HepG2 (cell line): Measurements from ENCODE around the gene LAMC1. TPM values are rescaled to one million over a fixed set of nuclear protein-coding genes. Genes with fewer than 3 reads are reported as not detected.

Source experiments
- CEBPB ChIP-seq: IDR thresholded peaks from 2 replicates; pipeline ENCODE4 v1.6.1; 2011; ENCODE audit warnings: low read depth, low read length, improper control_type of control experiment, borderline replicate concordance
- IKZF1 ChIP-seq: fragments of 450-650 bp; IDR thresholded peaks from 2 replicates; pipeline ENCODE4 v1.7.1; 2016
- KMT2A ChIP-seq: sonication (generic); formaldehyde crosslinking; IDR thresholded peaks from 2 replicates; pipeline ENCODE4 v1.4.0; 2020; ENCODE audit warnings: missing genetic modification reagents
- MNT ChIP-seq: fragments of 450-650 bp; IDR thresholded peaks from 2 replicates; pipeline ENCODE4 v1.6.1; 2016
- MTF1 ChIP-seq: sonication (generic); formaldehyde crosslinking; IDR thresholded peaks from 2 replicates; pipeline ENCODE4 v1.5.0; 2020; ENCODE audit warnings: missing genetic modification reagents
- NPAS2 ChIP-seq: sonication (generic); formaldehyde crosslinking; IDR thresholded peaks from 2 replicates; pipeline ENCODE4 v1.8.0; 2022; ENCODE audit warnings: mild to moderate bottlenecking, missing genetic modification reagents, borderline replicate concordance
- NR2F6 ChIP-seq, 2 experiments: IDR thresholded peaks; 2 replicates each; pipeline ENCODE4 v1.6.1; 2016; ENCODE audit warnings: antibody characterized with exemption in 1 of 2, mild to moderate bottlenecking in 1 of 2
- SOX5 ChIP-seq: IDR thresholded peaks from 2 replicates; pipeline ENCODE4 v1.6.1; 2016; ENCODE audit warnings: borderline replicate concordance
- SPEN ChIP-seq: sonication (generic); formaldehyde crosslinking; IDR thresholded peaks from 2 replicates; pipeline ENCODE4 v1.5.1; 2020; ENCODE audit warnings: low read depth, mild to moderate bottlenecking, missing genetic modification reagents
- SSRP1 ChIP-seq: IDR thresholded peaks from 2 replicates; pipeline ENCODE4 v1.6.1; 2016; ENCODE audit warnings: control low read depth
- ZBTB33 ChIP-seq: sonication (generic); formaldehyde crosslinking; IDR thresholded peaks from 2 replicates; pipeline ENCODE4 v1.4.0; 2020; ENCODE audit warnings: missing genetic modification reagents
- ZFP62 ChIP-seq: sonication (generic); formaldehyde crosslinking; IDR thresholded peaks from 2 replicates; pipeline ENCODE4 v1.4.0; 2020; ENCODE audit warnings: missing genetic modification reagents
- ZNF224 ChIP-seq: sonication (generic); formaldehyde crosslinking; IDR thresholded peaks from 2 replicates; pipeline ENCODE4 v1.5.0; 2020; ENCODE audit warnings: mild to moderate bottlenecking, missing genetic modification reagents
- ZNF331 ChIP-seq: sonication (generic); formaldehyde crosslinking; IDR thresholded peaks from 2 replicates; pipeline ENCODE4 v1.4.0; 2020; ENCODE audit warnings: missing genetic modification reagents
- ZNF362 ChIP-seq: sonication (generic); formaldehyde crosslinking; IDR thresholded peaks from 2 replicates; pipeline ENCODE4 v1.4.0; 2020; ENCODE audit warnings: missing genetic modification reagents, mild to moderate bottlenecking, borderline replicate concordance
- ZNF572 ChIP-seq: sonication (generic); formaldehyde crosslinking; IDR thresholded peaks from 2 replicates; pipeline ENCODE4 v1.5.1; 2020; ENCODE audit warnings: mild to moderate bottlenecking, missing genetic modification reagents
- ZNF614 ChIP-seq: IDR thresholded peaks from 2 replicates; pipeline ENCODE4 v1.6.1; 2018; ENCODE audit warnings: missing biosample characterization, missing genetic modification reagents, inconsistent platforms, borderline replicate concordance
- ZNF775 ChIP-seq: sonication (generic); formaldehyde crosslinking; IDR thresholded peaks from 2 replicates; pipeline ENCODE4 v1.4.0; 2020; ENCODE audit warnings: missing genetic modification reagents, mild to moderate bottlenecking, moderate library complexity, borderline replicate concordance
- polyA plus RNA-seq, 8 experiments: library from polyadenylated mRNA; depleted of rRNA in 3 of 8; stranded (reverse) in 7 of 8; unstranded in 1 of 8; fragments of >200 nt; fragmentation: Illumina TruSeq in 4 of 8; extraction: Trizol in 4 of 8; gene quantifications; 2 replicates each; pipeline versions ENCODE4 v1.2.1 to v1.2.3, GENCODE V29; 2011 to 2016; ENCODE audit warnings: low read depth in 4 of 8, missing spikeins in 1 of 8, mixed read lengths in 1 of 8; ENCODE audit not compliant: insufficient read depth in 1 of 8
- total RNA-seq, 5 experiments: library from RNA; depleted of rRNA; stranded (reverse); fragments of >200 nt; fragmentation: Illumina TruSeq; extraction: Trizol; gene quantifications; 2 replicates each; pipeline ENCODE4 v1.2.3, GENCODE V29; 2016; ENCODE audit warnings: low read depth in 1 of 5
- TF ChIP-seq, protein P1 (sequence below): sonication (generic); formaldehyde crosslinking; IDR thresholded peaks from 2 replicates; pipeline ENCODE4 v1.8.0; 2022; ENCODE audit warnings: low read depth, missing genetic modification reagents
- TF ChIP-seq, protein P2 (sequence below): sonication (generic); formaldehyde crosslinking; IDR thresholded peaks from 2 replicates; pipeline ENCODE4 v1.4.0; 2020; ENCODE audit warnings: missing genetic modification reagents, borderline replicate concordance
- TF ChIP-seq, protein P3 (sequence below): sonication (generic); formaldehyde crosslinking; IDR thresholded peaks from 2 replicates; pipeline ENCODE4 v1.4.0; 2020; ENCODE audit warnings: missing genetic modification reagents, borderline replicate concordance

LAMC1 gene
- total and polyA plus RNA-seq, 2 of the 13 experiments (the other 11 are each of a cell fraction or from before 2014, with no cell fraction given), result 58.5 to 137 TPM

- TF ChIP-seq ZNF331 (CRISPR knock-in tag), result peak; percentile 92
- TF ChIP-seq CEBPB, result peak; percentile 99
- TF ChIP-seq KMT2A (CRISPR knock-in tag), result peak; percentile 80
- TF ChIP-seq ZBTB33 (CRISPR knock-in tag), result peak; percentile 53; the same call in 1 of the 2 replicates
- TF ChIP-seq, protein P1, sequence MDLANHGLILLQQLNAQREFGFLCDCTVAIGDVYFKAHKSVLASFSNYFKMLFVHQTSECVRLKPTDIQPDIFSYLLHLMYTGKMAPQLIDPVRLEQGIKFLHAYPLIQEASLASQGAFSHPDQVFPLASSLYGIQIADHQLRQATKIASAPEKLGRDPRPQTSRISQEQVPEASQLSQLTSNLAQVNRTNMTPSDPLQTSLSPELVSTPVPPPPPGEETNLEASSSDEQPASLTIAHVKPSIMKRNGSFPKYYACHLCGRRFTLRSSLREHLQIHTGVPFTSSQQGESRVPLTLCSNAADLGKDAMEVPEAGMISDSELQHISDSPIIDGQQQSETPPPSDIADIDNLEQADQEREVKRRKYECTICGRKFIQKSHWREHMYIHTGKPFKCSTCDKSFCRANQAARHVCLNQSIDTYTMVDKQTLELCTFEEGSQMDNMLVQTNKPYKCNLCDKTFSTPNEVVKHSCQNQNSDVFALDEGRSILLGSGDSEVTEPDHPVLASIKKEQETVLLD (CRISPR knock-in tag), result no peak
- TF ChIP-seq MNT, result no peak
- TF ChIP-seq ZNF614, result peak; percentile 86; the same call in 1 of the 2 replicates
- 0 out of 2 replicates have a peak, but pooled peaks have one; percentile 22 for TF ChIP-seq ZNF362 (CRISPR knock-in tag)
- no peak for TF ChIP-seq ZNF224
- TF ChIP-seq SOX5 (CRISPR knock-in tag), result peak; percentile 98
- no peak for TF ChIP-seq SPEN
- TF ChIP-seq, protein P2, sequence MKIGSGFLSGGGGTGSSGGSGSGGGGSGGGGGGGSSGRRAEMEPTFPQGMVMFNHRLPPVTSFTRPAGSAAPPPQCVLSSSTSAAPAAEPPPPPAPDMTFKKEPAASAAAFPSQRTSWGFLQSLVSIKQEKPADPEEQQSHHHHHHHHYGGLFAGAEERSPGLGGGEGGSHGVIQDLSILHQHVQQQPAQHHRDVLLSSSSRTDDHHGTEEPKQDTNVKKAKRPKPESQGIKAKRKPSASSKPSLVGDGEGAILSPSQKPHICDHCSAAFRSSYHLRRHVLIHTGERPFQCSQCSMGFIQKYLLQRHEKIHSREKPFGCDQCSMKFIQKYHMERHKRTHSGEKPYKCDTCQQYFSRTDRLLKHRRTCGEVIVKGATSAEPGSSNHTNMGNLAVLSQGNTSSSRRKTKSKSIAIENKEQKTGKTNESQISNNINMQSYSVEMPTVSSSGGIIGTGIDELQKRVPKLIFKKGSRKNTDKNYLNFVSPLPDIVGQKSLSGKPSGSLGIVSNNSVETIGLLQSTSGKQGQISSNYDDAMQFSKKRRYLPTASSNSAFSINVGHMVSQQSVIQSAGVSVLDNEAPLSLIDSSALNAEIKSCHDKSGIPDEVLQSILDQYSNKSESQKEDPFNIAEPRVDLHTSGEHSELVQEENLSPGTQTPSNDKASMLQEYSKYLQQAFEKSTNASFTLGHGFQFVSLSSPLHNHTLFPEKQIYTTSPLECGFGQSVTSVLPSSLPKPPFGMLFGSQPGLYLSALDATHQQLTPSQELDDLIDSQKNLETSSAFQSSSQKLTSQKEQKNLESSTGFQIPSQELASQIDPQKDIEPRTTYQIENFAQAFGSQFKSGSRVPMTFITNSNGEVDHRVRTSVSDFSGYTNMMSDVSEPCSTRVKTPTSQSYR (CRISPR knock-in tag), result peak; percentile 40; the same call in 1 of the 2 replicates
- TF ChIP-seq NR2F6 (IDR thresholded peaks at IDR 0.05), result peak; percentile 86
- peak; percentile 87 for TF ChIP-seq NR2F6 (CRISPR knock-in tag; IDR thresholded peaks at IDR 0.05)
- TF ChIP-seq, protein P3, sequence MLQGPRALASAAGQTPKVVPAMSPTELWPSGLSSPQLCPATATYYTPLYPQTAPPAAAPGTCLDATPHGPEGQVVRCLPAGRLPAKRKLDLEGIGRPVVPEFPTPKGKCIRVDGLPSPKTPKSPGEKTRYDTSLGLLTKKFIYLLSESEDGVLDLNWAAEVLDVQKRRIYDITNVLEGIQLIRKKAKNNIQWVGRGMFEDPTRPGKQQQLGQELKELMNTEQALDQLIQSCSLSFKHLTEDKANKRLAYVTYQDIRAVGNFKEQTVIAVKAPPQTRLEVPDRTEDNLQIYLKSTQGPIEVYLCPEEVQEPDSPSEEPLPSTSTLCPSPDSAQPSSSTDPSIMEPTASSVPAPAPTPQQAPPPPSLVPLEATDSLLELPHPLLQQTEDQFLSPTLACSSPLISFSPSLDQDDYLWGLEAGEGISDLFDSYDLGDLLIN (CRISPR knock-in tag), result no peak
- no peak for TF ChIP-seq MTF1 (CRISPR knock-in tag)
- no peak for TF ChIP-seq ZFP62 (CRISPR knock-in tag)
- TF ChIP-seq ZNF775 (CRISPR knock-in tag), result no peak
- TF ChIP-seq SSRP1 (CRISPR knock-in tag), result peak; percentile 69; the same call in 1 of the 2 replicates
- TF ChIP-seq ZNF572 (CRISPR knock-in tag), result no peak
- TF ChIP-seq NPAS2, result no peak
- no peak for TF ChIP-seq IKZF1
Observed at GRCh38 chr1:183030053-183030452, 6.8 kb downstream of the LAMC1 start (continued).
